Limb (tissue), 2 donors: ENCODE measurements around the gene N4BP2L2.

Experiments used
- DNase-seq, 2 donors: peaks; one replicate each; pipeline ENCODE4 v3.0.0-alpha.2; 2016; ENCODE audit errors: extremely low spot score in 2 of 2

Gene N4BP2L2

DNA sequence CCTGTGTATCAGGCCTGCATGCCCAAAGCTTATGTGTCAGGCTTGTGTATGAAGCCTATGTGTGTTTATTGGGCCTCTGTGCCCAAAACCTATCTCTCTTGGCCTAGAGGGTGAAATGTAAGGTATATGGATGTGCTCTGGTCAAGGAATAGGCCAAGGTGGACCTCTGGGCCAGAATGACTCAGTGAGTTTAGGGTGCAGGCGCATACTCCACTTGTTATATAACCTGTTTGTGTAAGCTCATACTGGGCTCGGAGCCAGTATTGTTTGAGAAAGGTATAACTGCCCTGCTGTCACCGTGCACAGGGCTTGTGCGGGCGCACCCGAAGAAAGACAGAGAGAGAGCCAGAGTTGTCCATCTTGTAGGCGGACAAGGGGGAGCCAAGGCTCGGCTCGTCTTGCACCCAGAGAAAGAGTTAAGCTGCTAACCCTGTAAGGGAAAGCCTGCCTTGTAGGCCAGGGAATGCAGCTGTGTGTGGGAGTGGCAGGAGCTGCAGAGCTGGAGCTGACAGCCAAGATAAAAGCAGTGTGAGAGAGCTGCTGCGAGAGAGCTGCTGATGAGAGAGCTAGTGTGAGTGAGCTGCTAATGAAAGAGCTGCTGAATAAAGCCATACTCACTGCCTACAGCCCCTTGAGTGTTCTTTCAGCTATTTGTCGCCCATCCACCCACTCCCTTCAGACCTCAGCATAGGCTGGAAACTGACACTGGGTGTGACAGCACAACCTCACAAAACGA, 67.2 kb downstream of the N4BP2L2 start:
- peak; percentile 42 to 50 for DNase-seq

DNA sequence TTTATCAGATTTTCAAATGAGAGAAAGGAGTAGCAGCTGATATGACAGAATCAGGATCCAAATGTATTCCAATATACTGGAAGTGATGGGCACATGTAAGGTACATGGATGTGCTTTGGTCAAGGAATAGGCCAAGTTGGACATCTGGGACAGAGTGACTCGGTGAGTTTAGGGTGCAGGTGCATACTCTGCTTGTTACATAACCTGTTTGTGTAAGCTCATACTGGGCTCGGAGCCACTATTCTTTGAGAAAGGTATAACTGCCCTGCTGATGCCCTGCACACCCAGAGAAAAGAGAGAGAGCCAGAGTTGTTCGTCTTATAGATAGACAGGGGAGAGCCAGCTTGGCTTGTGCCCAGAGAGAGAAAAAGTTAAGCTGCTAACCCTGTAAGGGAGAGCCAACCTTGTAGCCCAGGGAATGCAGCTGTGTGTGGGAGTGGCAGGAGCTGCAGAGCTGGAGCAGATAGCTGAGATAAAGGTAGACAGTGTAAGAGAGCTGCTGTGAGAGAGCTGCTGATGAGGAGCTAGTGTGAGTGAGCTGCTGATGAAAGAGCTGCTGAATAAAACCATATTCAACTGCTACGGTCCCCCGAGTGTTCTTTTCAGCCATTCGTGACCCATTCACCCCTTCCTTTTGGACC, 70.0 kb downstream of the N4BP2L2 start:
- DNase-seq: no peak

DNA sequence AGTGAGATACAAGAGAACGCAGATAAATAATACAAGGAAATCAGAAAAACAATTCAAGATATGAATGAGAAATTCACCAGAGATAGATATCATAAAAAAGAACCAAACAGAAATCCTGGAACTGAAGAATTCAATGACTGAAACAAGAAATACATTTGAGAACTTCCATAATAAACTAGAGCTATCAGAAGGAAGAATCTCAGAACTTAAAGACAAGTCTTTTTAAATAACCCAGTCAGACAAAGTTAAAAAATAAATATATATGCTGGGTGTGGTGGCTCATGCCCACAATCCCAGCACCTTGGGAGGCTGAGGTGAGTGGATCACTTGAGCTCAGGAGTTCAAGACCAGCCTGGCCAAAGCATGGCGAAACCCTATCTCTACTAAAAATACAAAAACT, 82.0 kb downstream of the N4BP2L2 start:
- no peak for DNase-seq

DNA sequence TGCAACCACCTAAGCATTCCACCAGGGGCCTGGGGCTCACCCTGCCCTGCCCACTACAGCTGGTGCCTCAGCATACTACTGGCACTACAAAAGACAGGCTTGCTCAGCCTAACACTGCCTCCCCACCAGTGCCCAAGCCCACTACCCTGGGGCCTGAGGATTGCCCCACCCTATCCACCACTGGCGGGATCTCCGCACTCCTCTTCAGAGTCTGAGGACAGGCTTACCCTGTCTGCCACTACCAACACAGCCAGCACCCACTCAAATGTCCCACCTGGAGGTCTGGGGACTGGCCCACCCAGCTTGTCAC, 83.0 kb downstream of the N4BP2L2 start:
- DNase-seq: no peak

DNA sequence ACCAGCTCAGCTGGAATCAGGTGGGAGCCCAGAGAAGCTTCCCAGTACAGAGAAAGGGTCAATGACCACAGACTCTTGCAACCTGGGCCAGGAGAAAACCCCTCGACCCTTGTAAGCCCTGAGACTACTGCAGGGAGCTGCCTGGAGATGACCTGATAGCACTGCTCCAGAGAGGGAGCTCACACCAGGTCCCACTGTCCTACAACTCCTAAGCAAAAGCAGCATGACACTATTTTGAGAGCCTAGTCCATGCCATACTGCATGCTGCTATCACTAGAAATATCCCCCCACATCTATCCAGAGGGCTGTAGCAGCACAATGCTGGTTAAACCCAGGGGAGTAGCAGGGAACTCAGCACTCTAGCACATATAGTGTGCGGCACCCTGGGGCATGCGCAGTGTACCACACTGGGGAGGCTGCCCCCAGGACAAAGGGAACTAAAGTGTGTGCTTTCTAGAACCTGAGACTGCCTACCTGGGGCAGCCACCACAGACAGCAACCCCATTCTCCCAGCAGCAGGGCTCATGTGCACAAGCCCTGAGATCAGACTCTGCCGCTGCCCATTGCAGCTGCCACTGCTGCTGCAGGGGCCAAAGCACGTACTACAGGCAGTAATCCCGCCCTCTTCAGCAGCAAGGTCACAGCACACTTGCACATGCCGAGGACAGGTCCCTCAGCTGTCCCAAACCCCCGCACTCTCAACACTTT, 83.6 kb downstream of the N4BP2L2 start:
- no peak for DNase-seq

DNA sequence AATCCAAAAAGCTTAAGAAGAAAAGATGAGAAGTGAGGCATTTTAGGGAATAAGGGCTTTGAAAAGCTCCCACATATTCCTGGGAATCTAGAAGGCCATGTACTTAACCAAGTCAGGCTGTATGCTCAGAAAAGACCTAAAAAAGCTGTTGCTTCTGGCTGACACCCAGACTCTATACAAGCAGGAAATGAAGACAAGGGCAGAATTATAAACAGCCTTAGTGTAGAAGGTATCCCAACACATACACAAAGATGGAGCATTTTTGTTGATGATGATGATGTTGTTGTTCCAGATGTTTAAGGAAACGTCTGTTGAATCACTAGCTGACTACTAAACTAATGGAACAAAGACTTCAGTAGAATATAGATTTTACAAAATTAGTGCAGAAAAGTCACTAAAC, 84.6 kb downstream of the N4BP2L2 start:
- no peak for DNase-seq

DNA sequence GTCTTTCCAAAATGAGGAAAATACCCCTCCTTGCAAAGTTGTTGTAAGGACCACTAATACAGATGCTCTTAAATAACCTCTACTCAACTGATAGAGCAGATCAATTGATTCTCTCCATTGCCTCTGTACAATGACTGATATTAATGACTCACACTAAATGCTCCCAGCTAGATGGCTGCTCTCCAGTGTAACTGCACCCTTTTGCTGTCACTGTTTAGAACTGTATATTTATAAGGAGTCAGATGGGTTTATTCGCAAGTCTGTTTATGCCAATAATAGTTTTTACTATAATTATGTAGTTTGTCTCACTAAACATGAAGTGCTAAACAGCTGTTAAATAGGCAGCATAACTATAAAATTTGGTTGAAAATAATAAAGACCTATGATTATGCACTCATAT, 89.6 kb downstream of the N4BP2L2 start:
- DNase-seq: no peak

DNA sequence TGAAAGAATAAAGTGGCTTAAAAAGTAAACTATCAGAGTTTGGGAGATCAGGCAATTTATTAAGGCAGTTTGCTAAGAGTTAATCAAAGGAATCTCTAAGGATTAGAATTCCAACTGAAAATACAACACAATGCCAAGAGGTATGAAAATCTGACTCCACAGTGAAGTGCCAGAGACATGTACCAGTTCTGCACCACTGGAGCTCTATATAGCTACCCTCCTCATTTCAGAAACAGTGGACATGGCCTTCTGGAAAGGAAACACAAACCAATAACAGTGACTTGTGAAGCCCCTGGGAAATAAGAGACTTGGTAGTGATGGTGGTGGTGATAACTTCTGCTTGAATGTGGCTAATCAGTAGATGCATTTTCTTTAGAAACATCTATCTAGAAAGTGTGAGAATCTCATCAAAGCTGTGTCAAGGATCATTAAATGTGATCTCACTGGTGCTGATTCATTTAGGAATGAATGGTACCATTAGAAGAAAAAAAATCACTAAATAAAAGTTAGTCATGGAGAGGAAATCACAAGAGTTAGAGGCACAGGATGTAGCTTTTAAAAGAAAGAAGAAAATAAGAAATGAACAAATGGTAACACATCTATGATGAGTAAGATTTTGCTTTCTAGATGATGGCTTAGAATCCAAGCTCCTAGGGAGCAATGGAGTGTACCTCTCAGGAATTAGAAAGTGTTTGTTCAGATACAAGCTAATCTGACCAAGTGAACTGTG, 90.5 kb downstream of the N4BP2L2 start:
- DNase-seq: no peak

DNA sequence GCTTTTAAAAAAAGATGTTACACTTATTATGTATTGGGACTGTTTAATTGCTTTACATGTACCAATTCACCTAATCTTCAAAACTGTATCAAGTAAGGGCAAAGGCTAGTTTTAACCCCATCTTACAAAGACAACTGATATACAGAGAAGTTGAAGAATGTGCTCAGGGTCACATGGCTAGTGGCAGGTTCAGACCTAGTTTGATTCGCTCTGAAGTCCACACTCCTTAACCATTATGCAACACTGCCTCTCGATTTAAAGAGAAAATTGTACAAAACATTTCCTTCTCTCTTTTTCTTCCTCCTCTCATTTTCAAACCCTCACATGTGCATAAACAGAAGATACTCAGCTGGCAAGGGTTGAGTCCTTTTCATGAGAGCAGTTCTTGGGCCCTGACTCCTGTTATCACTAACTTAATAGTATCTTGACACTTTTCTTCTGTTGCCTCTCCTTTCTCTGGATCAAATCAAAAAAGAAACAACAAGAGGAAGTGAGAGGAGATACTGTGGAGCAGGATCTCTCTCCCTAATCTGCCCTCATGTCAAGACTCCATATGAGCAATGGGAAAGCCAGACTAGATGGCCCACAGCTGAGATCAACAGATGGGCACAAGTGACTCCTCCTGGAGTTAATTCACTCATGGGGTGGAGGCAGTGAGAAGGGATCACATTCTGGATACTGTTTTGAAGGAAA, 91.7 kb downstream of the N4BP2L2 start:
- DNase-seq: no peak

DNA sequence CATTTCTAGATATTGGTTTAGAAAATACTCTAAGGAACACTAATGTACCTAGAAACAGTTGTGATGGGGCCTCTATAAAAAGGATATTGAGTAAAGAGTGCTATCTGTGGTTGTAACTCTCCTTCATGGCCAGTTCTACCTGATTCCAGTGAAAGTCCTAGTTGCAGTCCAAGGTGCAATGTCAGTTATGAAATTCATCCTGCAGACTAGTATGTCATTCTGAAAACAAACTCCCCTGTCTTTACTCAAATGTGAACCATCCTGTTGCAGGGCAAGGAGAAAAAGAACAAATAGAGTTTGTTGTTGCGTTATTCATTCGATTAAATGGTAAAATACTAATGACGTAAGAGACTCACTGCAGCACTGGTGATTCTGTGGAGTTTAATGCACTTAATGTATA, 92.4 kb downstream of the N4BP2L2 start:
- no peak for DNase-seq

DNA sequence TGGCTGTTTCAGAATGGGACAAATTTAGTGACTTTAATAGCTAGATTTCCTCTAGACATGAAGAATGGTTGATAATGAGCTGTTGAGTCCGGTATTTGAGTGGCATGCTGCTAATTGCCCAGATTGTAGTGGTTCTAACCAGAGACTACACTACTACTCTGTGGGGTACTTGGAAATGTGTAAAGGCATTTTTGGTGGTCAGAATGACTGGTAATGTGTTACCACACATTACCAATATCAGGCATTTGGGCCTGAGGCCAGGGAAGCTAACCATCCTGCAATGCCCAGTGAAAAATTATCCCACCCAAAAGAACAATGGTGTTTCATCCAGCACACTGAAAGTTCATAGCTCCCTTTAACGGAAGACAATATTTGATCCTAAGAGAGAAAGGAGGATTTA, 93.1 kb downstream of the N4BP2L2 start:
- DNase-seq: no peak

DNA sequence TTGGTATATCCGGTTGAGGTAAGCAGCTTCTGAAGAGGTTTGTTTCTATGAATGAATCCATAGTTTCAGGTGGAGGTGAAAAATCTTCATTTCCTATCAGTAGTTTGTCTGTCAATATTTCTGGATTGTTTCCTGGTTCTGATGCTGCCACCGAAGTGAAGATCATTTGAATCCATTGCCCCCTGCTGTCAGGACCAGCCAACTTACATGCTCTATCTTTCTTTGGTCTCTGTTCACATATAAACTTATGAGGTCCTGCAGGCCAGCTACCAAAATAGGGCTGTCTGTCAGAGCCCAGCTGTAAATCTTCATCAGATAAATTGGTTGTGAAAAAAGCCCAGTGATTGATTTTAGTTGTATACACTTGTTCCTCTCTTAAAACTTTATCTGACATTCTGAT, 95.5 kb downstream of the N4BP2L2 start:
- DNase-seq: no peak

DNA sequence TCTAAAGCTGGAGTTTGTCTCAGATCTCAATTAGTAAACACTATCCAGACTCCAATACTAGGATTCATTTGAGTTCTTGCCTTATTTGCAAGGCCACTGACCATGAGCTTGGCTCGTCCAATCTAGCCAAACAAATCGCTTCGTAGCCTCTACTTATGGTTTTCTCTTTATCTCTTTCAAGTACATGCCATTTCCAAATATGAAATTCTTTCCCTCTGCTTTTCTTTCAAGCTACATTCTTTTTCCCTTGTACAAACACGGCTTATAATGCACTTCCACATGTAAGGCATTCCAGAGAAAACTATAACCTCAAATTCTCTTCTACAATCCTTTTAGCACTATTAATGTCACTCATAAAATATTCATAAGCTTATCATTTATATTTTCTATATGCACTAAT, 99.7 kb downstream of the N4BP2L2 start:
- DNase-seq: no peak

DNA sequence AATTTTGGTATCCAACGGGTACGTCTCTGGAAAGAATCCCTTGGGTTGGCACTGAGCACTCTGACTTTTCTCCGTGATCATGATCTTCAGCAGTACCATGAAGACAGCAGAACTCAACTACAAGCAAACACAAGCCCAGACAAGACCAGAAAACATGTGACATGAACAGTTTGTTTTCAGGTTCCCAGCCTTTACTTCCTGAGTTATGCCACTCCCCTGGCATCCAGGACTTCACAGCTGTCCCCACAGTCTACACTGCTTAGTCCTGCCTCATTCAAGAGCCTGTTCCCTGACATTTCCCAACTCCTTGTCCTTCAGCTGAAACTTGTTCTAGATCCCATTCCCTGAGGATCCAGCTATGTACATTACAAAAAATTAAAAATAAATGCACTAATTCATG, 105.7 kb downstream of the N4BP2L2 start:
- no peak for DNase-seq

DNA sequence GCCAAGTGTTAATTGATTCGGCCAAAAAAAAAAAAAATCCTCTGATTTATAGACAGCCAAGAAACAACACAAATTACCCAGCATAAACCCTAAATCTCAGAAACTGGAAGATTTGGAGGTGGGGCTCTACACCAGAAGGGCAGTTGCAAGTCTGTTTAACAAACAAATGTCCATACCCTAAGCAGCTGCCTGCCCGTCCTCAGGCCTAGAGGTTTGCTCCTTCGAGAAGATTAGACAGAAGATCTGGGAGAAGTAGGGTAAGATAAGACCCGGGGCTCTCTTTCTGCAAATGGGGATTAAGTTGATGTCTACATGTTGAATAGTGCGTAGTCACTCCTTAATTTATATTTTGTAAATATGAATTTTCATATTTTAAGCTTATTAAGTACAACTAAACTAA, 107.2 kb downstream of the N4BP2L2 start:
- DNase-seq: no peak

DNA sequence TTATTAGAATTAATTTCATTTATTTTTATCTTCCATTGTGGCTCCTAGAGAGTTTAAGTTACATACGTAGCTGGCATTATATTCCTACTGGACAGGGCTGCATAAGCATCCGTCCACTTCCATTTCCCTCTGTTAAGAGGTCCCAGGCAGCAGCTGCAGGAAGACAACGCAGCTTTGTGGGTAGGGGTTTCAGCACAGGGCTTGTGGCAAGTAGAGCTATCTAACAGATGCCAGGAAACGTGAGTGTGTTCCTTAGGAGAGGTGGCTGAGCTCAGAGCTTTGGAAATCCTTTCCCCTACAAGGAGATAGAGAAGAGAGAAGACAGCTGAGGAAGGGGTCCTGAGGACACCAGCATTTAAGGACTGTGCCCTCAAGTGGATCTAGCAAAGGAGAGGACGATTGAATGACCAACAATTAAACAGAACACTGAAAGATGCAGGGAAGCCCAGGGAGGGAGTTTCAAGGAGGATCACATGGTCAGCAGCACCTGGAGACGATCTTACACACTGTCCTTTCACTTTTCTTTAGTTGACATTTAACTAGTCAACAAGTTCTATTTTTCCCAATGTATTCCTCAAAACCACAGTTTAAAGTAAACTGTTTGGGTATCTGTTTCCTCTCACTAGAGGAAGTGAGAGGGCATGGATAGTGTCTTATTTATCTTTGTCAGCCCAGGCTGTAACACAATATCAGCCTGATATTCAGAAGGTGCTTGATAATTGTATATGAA, 108.4 kb downstream of the N4BP2L2 start:
- DNase-seq: no peak

DNA sequence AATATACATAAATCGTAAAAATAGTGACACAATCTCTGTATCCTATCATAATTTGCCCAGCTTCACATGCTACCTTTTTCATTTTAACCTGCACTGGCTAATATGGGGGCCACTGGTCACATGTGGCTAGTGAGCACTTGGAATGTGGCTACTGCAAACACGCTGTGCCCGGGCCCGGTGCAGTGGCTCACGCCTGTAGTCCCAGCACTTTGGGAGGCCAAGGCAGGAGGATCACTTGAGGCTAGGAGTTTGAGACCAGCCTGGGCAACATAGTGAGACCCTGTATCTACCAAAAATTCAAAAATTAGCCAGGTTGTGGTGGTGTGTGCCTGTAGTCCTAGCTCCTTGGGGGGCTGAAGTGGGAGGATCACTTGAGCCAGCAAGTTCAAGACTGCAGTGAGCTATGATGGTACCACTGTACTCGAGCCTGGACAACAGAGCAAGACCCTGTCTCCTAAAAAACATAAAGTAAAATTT, 109.1 kb downstream of the N4BP2L2 start:
- no peak for DNase-seq

DNA sequence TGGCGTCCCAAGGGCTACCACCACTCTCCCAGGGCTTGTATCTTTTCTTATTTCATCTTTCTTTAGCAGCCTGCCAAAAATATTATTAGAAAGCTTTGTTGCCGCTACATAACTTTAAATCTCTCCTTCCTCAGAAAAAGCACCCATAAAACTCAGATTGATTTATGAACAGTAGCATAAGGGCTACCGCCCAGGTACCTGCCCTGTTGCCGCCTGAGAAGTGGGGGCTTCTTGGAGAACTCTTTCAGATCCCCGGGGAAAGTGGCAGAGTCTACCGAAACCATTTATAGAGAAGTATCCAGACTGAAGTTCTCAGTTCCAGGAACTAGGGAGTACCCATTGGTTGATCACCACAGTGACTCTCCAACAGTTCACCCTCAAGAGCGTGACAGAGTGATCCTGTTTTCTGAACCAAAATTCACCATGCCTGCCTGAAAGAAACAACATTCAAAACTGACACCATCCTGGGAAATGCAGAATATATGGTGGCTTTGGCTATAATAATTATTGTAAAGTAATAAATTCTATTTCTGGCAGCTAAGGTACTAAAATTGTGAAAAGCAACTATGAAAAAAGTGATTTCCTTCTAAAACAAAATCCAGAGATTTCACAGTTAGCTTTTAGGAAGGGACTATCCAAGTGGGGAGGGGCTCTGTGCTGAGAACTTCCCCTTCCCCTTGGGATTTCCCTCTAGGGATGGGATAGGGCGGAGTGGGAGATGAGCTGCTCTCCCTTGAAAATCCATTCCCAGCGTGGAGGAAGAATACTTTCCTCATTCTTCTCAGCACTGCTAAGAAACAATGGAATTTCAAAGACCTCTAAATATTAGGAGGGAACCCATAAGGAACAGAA, 109.8 kb downstream of the N4BP2L2 start:
- DNase-seq: no peak

DNA sequence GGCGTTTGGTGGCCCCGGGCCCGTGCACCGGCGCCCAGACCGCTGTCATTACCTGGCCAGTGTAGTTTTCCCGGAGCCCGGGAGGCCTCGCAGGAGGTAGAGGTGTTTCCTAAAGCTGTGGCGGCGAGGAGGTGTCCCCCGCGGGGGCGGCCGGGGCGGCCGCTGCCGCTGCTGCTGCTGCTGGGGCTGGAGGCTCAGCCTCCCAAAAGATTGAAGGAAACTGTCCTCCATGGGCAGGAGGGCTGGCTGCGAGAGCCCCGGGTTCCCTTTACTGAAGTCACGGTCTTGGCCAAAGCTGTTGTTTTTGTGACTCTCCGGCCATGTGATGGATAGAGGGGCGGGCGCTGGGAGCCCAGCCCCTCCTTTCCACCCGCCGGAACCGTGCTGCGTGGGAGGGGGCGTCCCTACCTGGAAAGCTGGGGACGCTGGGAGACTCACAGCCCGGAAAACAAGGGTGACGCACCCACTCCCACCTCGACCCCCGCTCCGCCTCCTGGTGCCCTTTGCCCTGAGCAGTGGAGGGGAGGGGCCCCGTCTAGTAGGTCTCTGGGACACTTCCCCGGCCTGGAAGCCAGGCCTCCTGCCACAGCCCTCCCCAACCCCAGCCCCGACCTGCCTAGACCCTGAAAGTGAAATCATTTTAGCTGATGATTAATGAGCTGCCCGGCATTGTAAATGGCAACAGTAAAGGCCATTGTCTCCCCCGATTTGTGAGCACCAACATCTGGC, 110.6 kb downstream of the N4BP2L2 start, which contains the start of gene N4BP2L1:
Gene N4BP2L1, minus strand, starts transcription at position 279 of the 729 bp plus-strand sequence. Its CDS starts 48 bp downstream, at position 231.
- peak; percentile 62 to 77 for DNase-seq
